SK-N-SH (cell line): ENCODE measurements around the gene SUPT4H1.

Source experiments
- EZH2phosphoT487 ChIP-seq: fragments of 200-600 bp; sonication (generic); IDR thresholded peaks from 2 replicates; pipeline ENCODE4 v1.6.1; 2017; ENCODE audit warnings: low read depth, mixed run types, mild to moderate bottlenecking, antibody characterized with exemption, moderate library complexity, borderline replicate concordance
- FOXM1 ChIP-seq: IDR thresholded peaks from 2 replicates; pipeline ENCODE4 v1.4.0; 2012; ENCODE audit warnings: low read depth, mild to moderate bottlenecking
- POLR2AphosphoS5 ChIP-seq: IDR thresholded peaks from 2 replicates; pipeline ENCODE4 v1.6.1; 2012; ENCODE audit warnings: low read depth, low read length
- RFX5 ChIP-seq: IDR thresholded peaks from 2 replicates; pipeline ENCODE4 v1.6.1; 2012; ENCODE audit warnings: mild to moderate bottlenecking, improper control_type of control experiment, low read length
- SMC3 ChIP-seq: IDR thresholded peaks from 2 replicates; pipeline ENCODE4 v1.6.1; 2012; ENCODE audit warnings: low read depth, low read length, improper control_type of control experiment
- TAF1 ChIP-seq: IDR thresholded peaks from 2 replicates; pipeline ENCODE4 v1.6.1; 2012; ENCODE audit warnings: low read depth, mild to moderate bottlenecking, low read length, moderate library complexity, borderline replicate concordance
- YY1 ChIP-seq: IDR thresholded peaks from 2 replicates; pipeline ENCODE4 v1.4.0; 2012; ENCODE audit warnings: low read depth, mild to moderate bottlenecking
- TF ChIP-seq, protein P1 (sequence below): fragments of 200-600 bp; sonication (generic); IDR thresholded peaks from 2 replicates; pipeline ENCODE4 v1.6.1; 2017; ENCODE audit warnings: antibody characterized with exemption, mild to moderate bottlenecking, moderate library complexity

DNA sequence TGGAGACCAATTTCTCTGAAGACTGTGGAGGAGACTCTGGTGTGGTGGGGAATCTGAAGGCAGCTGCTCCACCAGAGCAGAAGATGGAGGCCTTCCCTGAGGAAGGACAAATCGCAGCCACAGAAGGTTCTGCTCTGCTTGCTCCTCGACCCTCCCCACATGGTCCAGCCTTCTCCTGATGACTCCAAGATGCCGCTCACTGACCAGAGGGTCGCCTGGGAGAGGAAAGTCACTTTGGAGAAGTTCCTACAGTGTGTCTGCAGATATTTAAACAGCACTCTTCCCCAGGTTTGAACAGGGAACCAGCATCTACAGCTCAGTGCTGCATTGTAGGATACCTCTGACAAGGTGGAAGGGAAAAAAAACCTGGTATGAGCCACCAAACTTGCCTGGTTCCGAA, 21.0 kb upstream of the SUPT4H1 start:
- TF ChIP-seq, protein P1, sequence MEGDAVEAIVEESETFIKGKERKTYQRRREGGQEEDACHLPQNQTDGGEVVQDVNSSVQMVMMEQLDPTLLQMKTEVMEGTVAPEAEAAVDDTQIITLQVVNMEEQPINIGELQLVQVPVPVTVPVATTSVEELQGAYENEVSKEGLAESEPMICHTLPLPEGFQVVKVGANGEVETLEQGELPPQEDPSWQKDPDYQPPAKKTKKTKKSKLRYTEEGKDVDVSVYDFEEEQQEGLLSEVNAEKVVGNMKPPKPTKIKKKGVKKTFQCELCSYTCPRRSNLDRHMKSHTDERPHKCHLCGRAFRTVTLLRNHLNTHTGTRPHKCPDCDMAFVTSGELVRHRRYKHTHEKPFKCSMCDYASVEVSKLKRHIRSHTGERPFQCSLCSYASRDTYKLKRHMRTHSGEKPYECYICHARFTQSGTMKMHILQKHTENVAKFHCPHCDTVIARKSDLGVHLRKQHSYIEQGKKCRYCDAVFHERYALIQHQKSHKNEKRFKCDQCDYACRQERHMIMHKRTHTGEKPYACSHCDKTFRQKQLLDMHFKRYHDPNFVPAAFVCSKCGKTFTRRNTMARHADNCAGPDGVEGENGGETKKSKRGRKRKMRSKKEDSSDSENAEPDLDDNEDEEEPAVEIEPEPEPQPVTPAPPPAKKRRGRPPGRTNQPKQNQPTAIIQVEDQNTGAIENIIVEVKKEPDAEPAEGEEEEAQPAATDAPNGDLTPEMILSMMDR: no peak
- TF ChIP-seq FOXM1: no peak
- no peak for TF ChIP-seq POLR2AphosphoS5
- no peak for TF ChIP-seq EZH2phosphoT487
- TF ChIP-seq RFX5: no peak
- TF ChIP-seq TAF1: no peak
- TF ChIP-seq YY1: no peak
- no peak for TF ChIP-seq SMC3
